GM21447 (cell line): Measurements from ENCODE around the gene RAB5A.
A peak's percentile ranks its signal among the peaks of the same experiment; 100 is the strongest.
"Not testable (repeated sequence)": the region's sequence is repeated elsewhere in the genome, so short reads cannot be mapped to it uniquely, and the experiment has no call there.

ENCODE experiments used
- ATAC-seq: cut with Tn5 transposase; IDR thresholded peaks from one replicate; pipeline ENCODE4 v1.9.1; 2021; ENCODE audit not compliant: unreplicated experiment

The RAB5A gene, protein sequence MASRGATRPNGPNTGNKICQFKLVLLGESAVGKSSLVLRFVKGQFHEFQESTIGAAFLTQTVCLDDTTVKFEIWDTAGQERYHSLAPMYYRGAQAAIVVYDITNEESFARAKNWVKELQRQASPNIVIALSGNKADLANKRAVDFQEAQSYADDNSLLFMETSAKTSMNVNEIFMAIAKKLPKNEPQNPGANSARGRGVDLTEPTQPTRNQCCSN

DNA sequence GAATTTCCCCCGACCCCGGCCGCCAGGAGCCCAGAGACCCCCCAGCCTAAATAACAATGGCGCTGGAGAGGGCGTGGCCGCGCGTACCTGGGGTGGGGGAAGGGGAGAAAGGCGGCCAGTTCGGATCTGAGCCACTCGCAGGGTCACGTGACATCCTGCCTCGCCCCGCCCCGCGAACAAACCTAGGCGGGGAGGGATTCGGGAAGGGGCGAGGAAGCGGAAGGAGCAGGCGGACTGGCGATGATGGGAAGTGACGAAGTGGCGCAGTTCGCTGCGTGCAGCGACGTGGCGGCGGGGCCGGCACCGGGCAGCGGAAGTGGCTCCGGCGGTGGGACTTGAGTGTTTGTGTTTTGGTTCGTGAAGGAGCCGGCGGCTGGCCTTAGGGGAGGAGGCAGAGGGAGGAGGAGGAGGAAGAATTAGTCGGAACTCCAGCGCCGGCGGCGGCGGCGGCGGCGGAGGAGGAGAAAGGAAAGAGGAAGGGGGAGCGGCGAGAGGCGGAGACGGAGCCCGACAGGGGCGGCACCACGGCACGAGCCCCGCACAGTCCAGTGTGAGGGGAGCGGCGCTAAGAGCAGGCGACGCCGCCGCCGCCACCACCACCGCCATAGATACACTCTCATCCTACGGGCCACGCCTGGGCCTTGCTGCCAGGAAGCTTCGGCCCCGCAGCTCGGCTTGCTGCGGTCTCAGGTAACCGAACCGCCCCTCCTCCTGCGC, at the start of gene RAB5A:
Gene RAB5A, plus strand, starts transcription at position 266 of the 717 bp plus-strand sequence. CDS start 3,802 bp downstream, outside the sequence.
- ATAC-seq: peak; percentile 95

- no peak for ATAC-seq
Measured at GRCh38 chr3:19898721-19899120, 48.2 kb upstream of the RAB5A start.

DNA sequence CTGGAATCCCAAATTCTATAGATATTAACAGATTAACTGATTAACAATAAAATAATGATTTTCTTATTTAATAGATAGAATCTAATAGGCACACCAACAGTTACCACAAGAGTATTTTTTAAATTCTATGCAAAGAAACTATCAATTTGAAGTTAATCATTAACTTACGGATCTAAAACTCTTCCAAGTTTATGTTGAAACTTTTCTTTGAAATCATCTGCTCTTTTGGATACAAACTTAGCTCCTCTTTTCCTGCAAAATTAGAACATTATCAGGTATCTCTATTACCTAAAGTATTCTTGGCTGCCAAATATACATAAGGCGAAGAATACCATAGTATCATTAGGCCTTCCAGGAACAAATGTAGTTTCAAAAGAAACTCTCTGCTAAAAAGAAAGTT, 47.6 kb upstream of the RAB5A start:
- no peak for ATAC-seq

- ATAC-seq: not testable (repeated sequence)
Measured at GRCh38 chr3:19899833-19900232, 47.1 kb upstream of the RAB5A start.

DNA sequence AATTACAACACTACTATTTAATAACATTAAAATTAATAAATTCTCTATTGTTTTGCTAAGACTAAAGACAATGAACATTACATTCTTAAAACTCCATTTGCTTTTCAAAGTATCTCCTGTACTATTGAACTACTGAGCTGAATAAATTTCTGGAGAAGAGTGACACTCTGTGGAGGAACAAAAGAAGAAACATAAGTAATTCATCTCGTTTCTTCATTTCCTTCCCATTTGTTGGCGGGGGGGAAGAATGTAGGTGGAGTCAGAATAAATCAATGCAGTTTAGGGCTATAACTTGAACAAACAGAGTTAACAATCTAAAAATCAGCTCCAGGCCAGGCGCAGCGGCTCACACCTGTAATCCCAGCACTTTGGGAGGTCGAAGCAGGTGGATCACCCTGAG, 45.6 kb upstream of the RAB5A start:
- ATAC-seq: no peak

DNA sequence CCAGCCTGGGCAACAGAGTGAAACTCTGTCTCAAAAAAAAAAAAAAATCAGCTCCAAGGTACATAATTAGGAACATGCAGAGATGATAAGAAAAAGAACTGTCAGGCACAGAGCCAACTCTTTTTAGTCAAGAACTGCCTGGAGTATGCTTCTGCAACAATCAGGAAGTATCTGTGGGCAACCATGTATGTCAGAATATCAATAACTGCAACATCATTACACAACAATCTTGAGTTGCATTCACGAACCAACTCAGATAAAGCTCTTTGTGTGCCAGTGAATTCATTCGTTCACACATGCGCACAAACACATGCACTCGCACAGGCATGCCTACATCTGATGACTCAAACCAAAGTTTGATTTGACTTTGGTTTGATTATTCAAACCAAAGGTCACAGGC, 45.0 kb upstream of the RAB5A start:
- no peak for ATAC-seq

DNA sequence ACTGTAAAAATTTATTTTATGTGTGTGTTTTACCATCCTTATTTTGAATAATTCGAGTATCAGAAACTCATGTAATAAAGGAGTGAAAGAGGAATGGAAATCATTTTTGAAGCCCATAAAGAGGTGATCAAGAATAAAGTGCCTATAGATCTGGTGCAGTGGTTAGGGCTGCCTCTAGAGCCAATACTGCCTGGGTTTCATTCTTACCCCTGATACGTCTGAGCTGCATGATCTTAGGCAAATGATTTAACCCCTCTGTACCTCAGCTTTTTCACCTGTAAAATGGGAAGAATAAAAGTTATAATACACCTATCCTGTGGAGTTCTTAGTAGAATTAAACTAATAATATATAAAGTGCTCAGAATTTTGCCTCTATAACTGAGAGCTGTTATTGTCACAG, 43.2 kb upstream of the RAB5A start:
- no peak for ATAC-seq

GRCh38 chr3:19907523-19907922, 39.4 kb upstream of the RAB5A start:
- no peak for ATAC-seq

- ATAC-seq: no peak
Measured at GRCh38 chr3:19911452-19911851, 35.4 kb upstream of the RAB5A start.

- no peak for ATAC-seq
Measured at GRCh38 chr3:19917167-19917566, 29.7 kb upstream of the RAB5A start.

DNA sequence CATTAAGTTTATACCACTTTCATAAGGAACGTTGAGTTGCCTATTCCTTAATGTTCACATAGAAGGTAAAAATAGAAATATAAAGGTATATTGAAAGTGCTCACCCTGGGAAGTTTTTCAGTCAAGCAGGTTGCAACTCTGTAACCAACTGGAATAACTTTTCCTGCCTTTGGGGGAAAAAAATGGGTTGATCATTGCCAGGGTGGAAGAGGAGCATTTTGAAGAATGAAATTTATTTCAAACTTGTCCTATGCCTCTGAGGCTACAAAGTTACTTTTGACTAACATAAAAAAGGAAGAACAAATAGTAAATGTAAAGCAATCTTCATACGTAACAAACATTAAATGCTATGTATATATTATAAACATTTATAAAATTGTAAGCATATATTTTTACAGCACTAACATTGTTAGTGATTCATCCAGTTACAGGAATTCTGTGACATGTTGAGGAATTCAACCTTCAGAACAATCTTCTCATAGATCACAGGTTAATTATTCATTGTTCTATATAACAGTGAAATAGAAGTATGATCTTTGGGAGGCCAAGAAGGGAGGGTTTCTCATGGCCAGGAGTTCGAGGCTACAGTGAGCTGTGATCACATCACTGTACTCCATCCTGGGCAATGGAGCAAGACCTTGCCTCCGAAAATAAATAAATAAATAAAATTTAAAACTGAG, 26.4 kb upstream of the RAB5A start:
- no peak for ATAC-seq

DNA sequence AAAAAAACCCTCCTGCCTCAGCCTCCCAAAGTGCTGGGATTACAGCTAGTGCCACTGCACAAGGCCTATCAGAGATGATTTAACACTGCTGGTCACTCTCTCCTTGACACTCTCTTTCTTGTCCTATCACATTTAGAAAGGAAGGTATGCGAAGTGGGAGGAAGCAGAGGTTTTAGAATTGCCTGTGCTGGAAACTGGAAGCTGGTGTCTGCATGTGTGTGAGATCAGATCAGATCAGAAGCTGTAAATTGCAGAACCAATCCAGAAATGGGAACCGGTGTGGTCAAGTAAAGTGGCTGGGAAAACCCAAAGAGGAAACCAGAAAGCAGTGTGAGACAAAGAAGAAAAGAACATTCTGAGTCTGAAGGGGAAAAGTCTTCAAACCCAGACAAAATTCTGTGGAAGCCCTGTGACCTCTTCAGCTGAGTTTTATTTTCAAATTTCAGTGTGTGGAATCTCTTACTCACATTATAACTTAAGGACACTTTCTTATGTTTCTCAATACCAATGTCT, 15.7 kb upstream of the RAB5A start:
- peak; percentile 76 for ATAC-seq

DNA sequence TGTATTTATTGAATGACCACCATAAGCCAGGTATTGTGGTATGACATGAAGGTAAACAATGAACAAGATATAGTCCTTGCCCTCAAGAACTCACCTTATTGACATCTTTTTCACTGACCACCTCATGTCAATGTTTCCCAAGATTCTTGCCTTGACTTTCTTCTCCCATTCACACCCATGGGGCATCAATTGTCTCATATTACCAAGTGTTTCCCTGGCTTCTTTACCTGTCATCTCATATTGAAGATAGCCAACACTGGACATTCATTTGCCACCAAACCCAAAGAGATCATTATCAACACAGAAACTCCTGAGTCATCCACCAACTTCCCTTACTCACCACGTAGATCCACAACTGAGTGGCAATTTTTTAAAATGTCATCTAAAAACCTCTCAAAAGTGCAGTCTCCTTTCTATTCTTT, 15.1 kb upstream of the RAB5A start:
- peak; percentile 54 for ATAC-seq

GRCh38 chr3:19932422-19932821, 14.5 kb upstream of the RAB5A start:
- ATAC-seq: no peak

DNA sequence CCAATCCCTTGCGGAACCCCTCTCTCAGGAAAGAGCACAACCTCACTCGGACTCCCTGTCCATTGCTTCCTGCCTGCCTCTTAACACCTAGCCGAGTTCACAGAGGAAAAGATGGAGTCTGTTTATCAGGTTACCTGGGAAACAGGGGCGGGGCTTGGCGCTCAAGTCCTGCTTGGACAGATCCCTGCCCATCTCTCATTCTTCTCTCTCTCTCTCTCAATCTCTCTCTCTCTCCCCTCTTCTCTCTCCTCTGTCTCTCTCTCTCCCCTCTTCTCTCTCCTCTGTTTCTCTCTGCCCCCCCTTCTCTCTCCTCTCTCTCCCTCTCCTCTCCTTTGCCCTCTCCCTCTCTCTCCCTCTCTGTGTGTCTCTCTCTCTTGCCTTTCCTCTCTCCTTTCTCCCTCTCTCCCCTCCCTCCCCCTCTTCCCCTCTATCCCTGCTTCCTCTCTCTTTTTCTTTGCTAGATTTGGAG, 12.8 kb upstream of the RAB5A start, which contains the start of gene EFHB:
Gene EFHB, minus strand, starts transcription at position 120 of the 469 bp plus-strand sequence. CDS start 199 bp downstream, outside the sequence.
- ATAC-seq: no peak

DNA sequence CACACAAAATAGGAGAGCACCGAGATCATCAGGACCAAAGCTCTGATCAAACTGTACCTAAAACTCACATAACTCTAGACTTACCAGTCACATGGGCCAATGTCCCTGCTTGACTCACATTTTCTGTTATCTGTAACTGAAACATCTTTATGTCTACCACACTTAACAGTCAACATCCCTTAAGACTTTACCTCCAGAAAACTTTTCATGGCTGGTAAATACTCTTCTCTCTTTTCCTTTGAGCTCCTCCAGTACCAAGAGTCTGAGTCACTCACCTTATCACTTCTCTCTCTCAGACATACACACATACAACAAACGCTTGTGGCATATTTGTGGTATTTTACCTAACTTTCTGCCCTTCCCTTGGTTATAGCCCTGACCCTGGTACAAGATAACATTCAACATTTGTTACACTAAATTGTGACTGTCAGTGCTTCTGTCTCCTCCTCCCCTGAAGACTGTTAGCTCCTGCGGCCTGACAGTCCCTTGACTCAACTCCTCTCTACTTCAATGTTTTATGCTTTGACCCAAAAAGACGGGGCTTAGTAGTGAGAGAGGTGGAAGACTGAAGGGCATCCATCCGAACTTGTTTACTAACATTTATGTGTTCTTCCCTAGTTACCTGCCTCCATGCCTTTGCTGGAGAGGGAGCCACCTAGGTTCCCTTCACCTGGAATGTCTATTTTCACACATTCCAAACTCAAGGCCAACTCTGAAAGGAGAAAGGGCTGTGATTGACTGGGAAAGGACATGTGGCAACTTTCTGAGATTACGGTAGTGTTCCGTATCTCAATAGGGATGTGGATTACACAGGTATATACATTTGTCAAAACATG, 9.2 kb upstream of the RAB5A start:
- no peak for ATAC-seq

GRCh38 chr3:19938295-19938627, 8.6 kb upstream of the RAB5A start:
- no peak for ATAC-seq

GRCh38 chr3:19940643-19941042, 6.3 kb upstream of the RAB5A start:
- ATAC-seq: no peak

GRCh38 chr3:19945534-19945933, 1.4 kb upstream of the RAB5A start:
- no peak for ATAC-seq

DNA sequence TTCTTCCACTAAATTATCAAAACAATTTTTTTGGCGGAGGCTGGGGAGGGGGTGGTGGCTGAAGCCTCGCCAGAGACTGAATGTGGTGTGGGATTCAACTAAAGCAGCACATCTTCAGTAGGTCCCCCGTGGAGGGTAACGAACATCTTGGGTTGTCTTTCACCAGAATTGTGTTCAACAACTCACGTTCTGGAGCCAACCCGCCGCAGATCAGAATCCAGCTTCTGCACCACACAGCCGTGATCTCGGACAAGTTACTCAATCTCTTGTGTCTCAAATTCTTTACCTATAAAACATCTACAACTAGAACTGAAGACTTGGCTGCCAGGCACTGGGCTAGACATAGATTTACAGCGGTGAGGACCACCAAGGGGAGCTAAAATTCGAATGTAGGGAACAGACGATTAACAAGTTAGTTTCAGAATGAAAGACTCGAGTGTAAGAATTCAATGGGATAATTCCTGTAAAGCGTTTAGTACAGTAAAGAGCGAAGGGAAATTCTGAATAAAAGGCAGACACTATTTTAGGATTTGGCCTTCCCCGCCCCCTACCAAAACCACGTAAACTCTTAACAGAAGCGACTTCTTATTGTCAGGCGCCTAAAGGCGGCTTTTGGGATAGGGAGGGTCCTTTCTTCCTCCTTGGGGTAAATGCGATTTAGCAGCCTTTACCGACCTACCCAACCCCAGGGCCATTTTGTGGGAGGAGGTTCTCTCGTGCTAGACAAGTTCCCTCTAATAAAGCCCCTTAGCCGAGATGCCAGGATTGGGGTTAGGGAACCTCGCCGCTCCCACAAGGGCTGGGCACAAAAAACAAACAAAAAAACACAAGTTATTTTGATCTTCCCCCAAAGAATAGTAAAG, 697 bp upstream of the RAB5A start:
- ATAC-seq: peak; percentile 8
